OCI-LY1 (cell line): Measurements from ENCODE around the gene PSMA3.

ENCODE experiments used
- EZH2 ChIP-seq: fragments of 200-600 bp; sonication (generic), shearing (Covaris generic); IDR thresholded peaks from 2 replicates; pipeline ENCODE4 v1.8.0; 2017; ENCODE audit warnings: borderline replicate concordance, mixed run types, mild to moderate bottlenecking, antibody characterized with exemption, low read length, moderate library complexity, mixed read lengths
- TF ChIP-seq, protein P1 (sequence below): fragments of 200-600 bp; sonication (generic), shearing (Covaris generic); IDR thresholded peaks from 2 replicates; pipeline ENCODE4 v1.5.1; 2017; ENCODE audit warnings: mild to moderate bottlenecking, antibody characterized with exemption, low read length, moderate library complexity, mixed read lengths

DNA sequence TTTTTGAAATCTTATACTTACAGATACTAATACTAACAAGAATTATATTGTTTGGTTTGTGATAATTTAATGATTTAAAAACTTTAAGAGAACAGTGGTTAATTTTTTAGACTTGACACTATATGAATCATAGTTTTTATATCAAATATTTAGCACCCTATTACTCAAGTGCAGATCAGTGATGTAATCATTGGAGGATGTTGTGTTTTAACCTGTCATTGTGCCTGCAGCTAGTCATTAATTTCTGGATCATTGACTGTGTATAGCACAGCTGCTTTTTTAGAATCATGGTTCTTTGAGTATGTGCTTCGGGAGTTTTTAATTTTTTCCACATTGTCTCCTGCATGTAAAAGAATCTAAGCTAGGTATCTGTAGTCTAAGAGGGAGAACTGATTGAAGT is 71.0 kb downstream of the PSMA3 start:
- TF ChIP-seq, protein P1, sequence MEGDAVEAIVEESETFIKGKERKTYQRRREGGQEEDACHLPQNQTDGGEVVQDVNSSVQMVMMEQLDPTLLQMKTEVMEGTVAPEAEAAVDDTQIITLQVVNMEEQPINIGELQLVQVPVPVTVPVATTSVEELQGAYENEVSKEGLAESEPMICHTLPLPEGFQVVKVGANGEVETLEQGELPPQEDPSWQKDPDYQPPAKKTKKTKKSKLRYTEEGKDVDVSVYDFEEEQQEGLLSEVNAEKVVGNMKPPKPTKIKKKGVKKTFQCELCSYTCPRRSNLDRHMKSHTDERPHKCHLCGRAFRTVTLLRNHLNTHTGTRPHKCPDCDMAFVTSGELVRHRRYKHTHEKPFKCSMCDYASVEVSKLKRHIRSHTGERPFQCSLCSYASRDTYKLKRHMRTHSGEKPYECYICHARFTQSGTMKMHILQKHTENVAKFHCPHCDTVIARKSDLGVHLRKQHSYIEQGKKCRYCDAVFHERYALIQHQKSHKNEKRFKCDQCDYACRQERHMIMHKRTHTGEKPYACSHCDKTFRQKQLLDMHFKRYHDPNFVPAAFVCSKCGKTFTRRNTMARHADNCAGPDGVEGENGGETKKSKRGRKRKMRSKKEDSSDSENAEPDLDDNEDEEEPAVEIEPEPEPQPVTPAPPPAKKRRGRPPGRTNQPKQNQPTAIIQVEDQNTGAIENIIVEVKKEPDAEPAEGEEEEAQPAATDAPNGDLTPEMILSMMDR, result no peak
- TF ChIP-seq EZH2, result no peak
